ENCODE data around the gene TNRC6C. TPM values are rescaled to one million over a fixed set of nuclear protein-coding genes. Genes with fewer than 3 reads are reported as not detected.
"Not testable (repeated sequence)": the region's sequence is repeated elsewhere in the genome, so short reads cannot be mapped to it uniquely, and the experiment has no call there.

The TNRC6C gene
- total and polyA plus RNA-seq, 4 donors = 1.3 to 7.7 (median 2.9) TPM

GRCh38 chr17:77974396-77974795 is 15.9 kb downstream of the TNRC6C start:
- no peak overlapping the region for H3K27ac ChIP-seq (ENCODE audit: low read depth in 1 of 2, low read length in 2 of 2)
- no peak for DNase-seq (ENCODE audit: low spot score)
- H3K9ac ChIP-seq (ENCODE audit: low read depth in 1 of 2, low read length in 2 of 2) = no peak overlapping the region
- H3K9me3 ChIP-seq (ENCODE audit: control insufficient read depth in 4 of 4, low read length in 3 of 4) = no peaks in the 10 kb centered on the region
- H3K4me3 ChIP-seq (ENCODE audit: low read depth in 1 of 3, low read length in 3 of 3) = no peak overlapping the region
- TF ChIP-seq CTCF (IDR thresholded peaks at IDR 0.05; ENCODE audit: low read depth, low read length, missing input control) = no peak
- H3K36me3 ChIP-seq (ENCODE audit: control insufficient read depth in 4 of 4, insufficient read depth in 3 of 4, low read depth in 1 of 4, low read length in 3 of 4) = no peaks in the 10 kb centered on the region
- 80% methylated on average over 4 of the region's 4 CpGs for WGBS
- H3K4me1 ChIP-seq (ENCODE audit: control insufficient read depth in 4 of 4, insufficient read depth in 4 of 4, low read length in 3 of 4) = peaks cover 0 to 2% (median 0%) of the 10 kb centered on the region in 4 donors
- H3K27me3 ChIP-seq (ENCODE audit: control insufficient read depth in 4 of 4, insufficient read depth in 4 of 4, low read length in 3 of 4) = no peaks in the 10 kb centered on the region

- WGBS = 96% methylated on average over 6 of the region's 6 CpGs
- H3K27me3 ChIP-seq (ENCODE audit: control insufficient read depth in 4 of 4, insufficient read depth in 4 of 4, low read length in 3 of 4); H3K9me3 ChIP-seq (ENCODE audit: control insufficient read depth in 4 of 4, low read length in 3 of 4); DNase-seq (ENCODE audit: low spot score); H3K27ac ChIP-seq (ENCODE audit: low read depth in 1 of 2, low read length in 2 of 2); H3K36me3 ChIP-seq (ENCODE audit: control insufficient read depth in 4 of 4, insufficient read depth in 3 of 4, low read depth in 1 of 4, low read length in 3 of 4); H3K4me1 ChIP-seq (ENCODE audit: control insufficient read depth in 4 of 4, insufficient read depth in 4 of 4, low read length in 3 of 4); H3K9ac ChIP-seq (ENCODE audit: low read depth in 1 of 2, low read length in 2 of 2); H3K4me3 ChIP-seq (ENCODE audit: low read depth in 1 of 3, low read length in 3 of 3): not testable (repeated sequence)
These were observed 23.9 kb downstream of the TNRC6C start for GRCh38 chr17:77982430-77982829.

- TF ChIP-seq RAD21 (IDR thresholded peaks at IDR 0.05) (no peak), YY1 (IDR thresholded peaks at IDR 0.05) (no peak), SP1 (IDR thresholded peaks at IDR 0.05) (no peak), GABPA (IDR thresholded peaks at IDR 0.05 in 1 of 2, conservative IDR thresholded peaks at IDR 0.05 in 1 of 2) (no peak), CTCF (IDR thresholded peaks at IDR 0.05; ENCODE audit: low read depth, low read length, missing input control) (no peak), HNF4G (IDR thresholded peaks at IDR 0.05) (no peak), TAF1 (conservative IDR thresholded peaks at IDR 0.05) (no peak), JUND (IDR thresholded peaks at IDR 0.05) (no peak), HNF4A (conservative IDR thresholded peaks at IDR 0.05) (no peak), MAX (IDR thresholded peaks at IDR 0.05) (no peak), NR2F2 (IDR thresholded peaks at IDR 0.05) (no peak), RXRA (IDR thresholded peaks at IDR 0.05) (no peak), FOXA2 (IDR thresholded peaks at IDR 0.05) (no peak), EGR1 (IDR thresholded peaks at IDR 0.05; ENCODE audit: low read depth in 2 of 2) (no peak), ZBTB33 (IDR thresholded peaks at IDR 0.05) (no peak), REST (IDR thresholded peaks at IDR 0.05) (no peak), FOXA1 (IDR thresholded peaks at IDR 0.05) (no peak), ATF3 (IDR thresholded peaks at IDR 0.05) (no peak)
- Histone ChIP-seq H3K27ac (ENCODE audit: low read depth in 1 of 2, low read length in 2 of 2) (no peak overlapping the region), H3K27me3 (ENCODE audit: control insufficient read depth in 4 of 4, insufficient read depth in 4 of 4, low read length in 3 of 4) (no peaks in the 10 kb centered on the region), H3K4me1 (ENCODE audit: control insufficient read depth in 4 of 4, insufficient read depth in 4 of 4, low read length in 3 of 4) (peaks cover 7 to 15% (median 11%) of the 10 kb centered on the region in 4 donors), H3K4me3 (ENCODE audit: low read depth in 1 of 3, low read length in 3 of 3) (no peak overlapping the region), H3K36me3 (ENCODE audit: control insufficient read depth in 4 of 4, insufficient read depth in 3 of 4, low read depth in 1 of 4, low read length in 3 of 4) (no peaks in the 10 kb centered on the region), H3K9ac (ENCODE audit: low read depth in 1 of 2, low read length in 2 of 2) (no peak overlapping the region), H3K9me3 (ENCODE audit: control insufficient read depth in 4 of 4, low read length in 3 of 4) (no peaks in the 10 kb centered on the region)
- 93% methylated on average over 3 of the region's 3 CpGs for WGBS
- DNase-seq (ENCODE audit: low spot score) = no peak
These were observed 31.8 kb downstream of the TNRC6C start for GRCh38 chr17:77990301-77990700.
